Mononuclear cell (primary cell): ENCODE data around the gene SPEG. TPM values are rescaled to one million over a fixed set of nuclear protein-coding genes. Genes with fewer than 3 reads are reported as not detected.
"Not testable (repeated sequence)": the region's sequence is repeated elsewhere in the genome, so short reads cannot be mapped to it uniquely, and the experiment has no call there.

Experiments
- H3K27me3 ChIP-seq: 2 replicates; pipeline ENCODE4 v1.6.0; 2011; ENCODE audit warnings: low read length, control low read depth; ENCODE audit not compliant: insufficient read depth
- H3K4me1 ChIP-seq: 2 replicates; pipeline ENCODE4 v1.5.1; 2011; ENCODE audit warnings: mild to moderate bottlenecking, low read length, control low read depth; ENCODE audit not compliant: insufficient read depth
- H3K4me3 ChIP-seq: 2 replicates; pipeline ENCODE4 v1.5.1; 2011; ENCODE audit warnings: mild to moderate bottlenecking, low read length, moderate library complexity
- H3K9me3 ChIP-seq: 2 replicates; pipeline ENCODE4 v1.5.1; 2011; ENCODE audit warnings: low read depth, mild to moderate bottlenecking, control low read depth, low read length
- total RNA-seq: library from RNA; depleted of rRNA; stranded (reverse); fragments of >200 nt; gene quantifications from one replicate; pipeline ENCODE4 v1.2.3, GENCODE V29; 2012

Gene SPEG
- total RNA-seq, 1 donor = 2.4 TPM

- Histone ChIP-seq H3K27me3 (no peaks in the 10 kb centered on the region), H3K4me3 (no peak overlapping the region)
These were observed 34.1 kb upstream of the SPEG start for GRCh38 chr2:219400562-219400961.

GRCh38 chr2:219401606-219402005, 33.0 kb upstream of the SPEG start:
- peaks cover 23% of the 10 kb centered on the region for H3K4me1 ChIP-seq
- no peak overlapping the region for H3K4me3 ChIP-seq
- H3K27me3 ChIP-seq = no peaks in the 10 kb centered on the region
- H3K9me3 ChIP-seq = no peaks in the 10 kb centered on the region

More at GRCh38 chr2:219400562-219400961, 34.1 kb upstream of the SPEG start:
- Histone ChIP-seq H3K9me3 (no peaks in the 10 kb centered on the region), H3K4me1 (peaks cover 23% of the 10 kb centered on the region)

GRCh38 chr2:219402665-219403515, 31.8 kb upstream of the SPEG start:
- Histone ChIP-seq H3K4me3 (no peak overlapping the region), H3K9me3 (no peaks in the 10 kb centered on the region), H3K27me3 (no peaks in the 10 kb centered on the region), H3K4me1 (peaks cover 17% of the 10 kb centered on the region)

GRCh38 chr2:219403861-219404260, 30.8 kb upstream of the SPEG start:
- Histone ChIP-seq H3K4me1 (peaks cover 17% of the 10 kb centered on the region), H3K9me3 (no peaks in the 10 kb centered on the region), H3K27me3 (no peaks in the 10 kb centered on the region), H3K4me3 (no peak overlapping the region)

DNA sequence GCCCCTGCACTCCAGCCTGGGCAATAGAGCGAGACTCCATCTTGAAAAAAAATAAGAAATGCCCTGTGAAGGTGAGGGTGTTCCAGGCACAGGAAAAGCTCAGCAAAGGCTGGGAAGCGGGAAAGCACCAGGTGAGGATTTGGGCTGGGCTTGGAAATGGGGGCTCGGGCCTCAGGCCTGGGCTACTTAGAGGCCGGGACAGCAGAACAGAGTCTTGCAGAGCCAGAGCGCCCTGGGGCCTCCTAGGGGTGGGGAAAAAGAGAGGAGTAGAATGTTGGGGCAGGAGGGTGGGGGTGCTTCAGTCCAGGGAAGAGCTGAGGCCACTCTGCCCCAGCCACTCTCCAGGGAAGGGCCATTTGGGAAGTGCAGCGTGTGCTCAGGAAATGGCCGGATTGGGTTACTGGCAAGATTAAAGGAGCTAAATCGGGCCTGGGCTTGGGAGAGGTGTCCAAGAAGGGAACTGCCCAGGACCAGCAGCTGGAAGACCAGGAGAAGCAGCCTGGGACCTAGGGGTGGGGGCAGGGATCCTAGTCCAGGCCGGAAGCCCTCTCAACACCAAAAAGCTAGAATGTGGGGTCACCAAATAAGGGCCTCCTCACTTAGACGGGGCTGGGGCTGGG, 30.2 kb upstream of the SPEG start:
- no peak overlapping the region for H3K4me3 ChIP-seq
- H3K27me3 ChIP-seq = no peaks in the 10 kb centered on the region
- peaks cover 17% of the 10 kb centered on the region for H3K4me1 ChIP-seq
- no peaks in the 10 kb centered on the region for H3K9me3 ChIP-seq

DNA sequence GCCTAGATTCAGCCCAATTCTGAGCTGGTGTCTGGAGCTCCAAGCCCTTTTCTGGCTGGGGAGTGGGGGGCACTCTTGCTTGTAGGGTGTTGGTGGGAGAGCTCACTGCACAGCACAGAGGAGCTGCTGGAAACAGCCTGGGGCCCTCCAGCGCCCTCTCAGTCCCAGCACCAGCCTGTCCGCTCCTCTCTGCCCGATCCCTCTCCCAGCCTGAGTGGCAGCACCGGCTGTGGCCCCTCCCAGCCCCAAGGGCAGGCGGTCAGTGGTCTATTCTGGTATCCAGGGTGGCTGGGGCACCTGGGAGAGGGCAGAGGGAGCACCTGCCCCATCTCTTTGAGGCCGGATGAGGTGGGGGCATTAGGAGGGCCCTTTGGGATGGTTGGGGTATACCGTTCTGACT, 29.7 kb upstream of the SPEG start:
- H3K9me3 ChIP-seq = no peaks in the 10 kb centered on the region
- no peak overlapping the region for H3K4me3 ChIP-seq
- no peaks in the 10 kb centered on the region for H3K27me3 ChIP-seq
- H3K4me1 ChIP-seq = peaks cover 17% of the 10 kb centered on the region

GRCh38 chr2:219405451-219405850, 29.2 kb upstream of the SPEG start:
- Histone ChIP-seq H3K4me1 (peaks cover 17% of the 10 kb centered on the region), H3K9me3 (no peaks in the 10 kb centered on the region)

GRCh38 chr2:219405958-219406860, 28.4 kb upstream of the SPEG start:
- H3K4me3 ChIP-seq = no peak overlapping the region
- H3K9me3 ChIP-seq = no peaks in the 10 kb centered on the region
- no peaks in the 10 kb centered on the region for H3K27me3 ChIP-seq
- peaks cover 17% of the 10 kb centered on the region for H3K4me1 ChIP-seq

More at GRCh38 chr2:219405451-219405850, 29.2 kb upstream of the SPEG start:
- H3K4me3 ChIP-seq = no peak overlapping the region
- no peaks in the 10 kb centered on the region for H3K27me3 ChIP-seq

DNA sequence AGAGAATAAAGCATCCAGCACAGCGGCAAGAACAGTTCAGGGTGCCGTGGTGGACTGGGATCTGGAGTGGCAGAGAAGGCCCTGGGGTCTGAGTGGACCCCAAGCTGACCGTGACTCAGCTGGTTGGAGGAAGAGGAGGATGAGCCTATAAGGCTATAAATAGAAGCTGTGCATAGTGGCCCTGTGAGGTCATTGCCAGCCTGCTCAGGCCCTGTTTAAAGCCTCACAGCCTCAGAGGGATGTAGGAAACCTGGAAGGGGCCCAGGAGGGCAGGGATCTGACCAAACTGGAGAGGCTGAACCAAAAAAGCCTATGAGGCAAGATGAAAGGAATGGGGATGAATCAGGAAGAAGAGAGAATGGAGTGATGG, 27.8 kb upstream of the SPEG start:
- Histone ChIP-seq H3K27me3 (peaks cover 3% of the 10 kb centered on the region), H3K4me1 (peaks cover 11% of the 10 kb centered on the region), H3K9me3 (no peaks in the 10 kb centered on the region), H3K4me3 (no peak overlapping the region)

GRCh38 chr2:219407343-219407742, 27.3 kb upstream of the SPEG start:
- not testable (repeated sequence) for H3K27me3 ChIP-seq, H3K4me3 ChIP-seq, H3K9me3 ChIP-seq, H3K4me1 ChIP-seq

GRCh38 chr2:219408204-219408603, 26.4 kb upstream of the SPEG start:
- no peak overlapping the region for H3K4me3 ChIP-seq
- peaks cover 7% of the 10 kb centered on the region for H3K27me3 ChIP-seq
- no peaks in the 10 kb centered on the region for H3K9me3 ChIP-seq
- H3K4me1 ChIP-seq = no peaks in the 10 kb centered on the region

DNA sequence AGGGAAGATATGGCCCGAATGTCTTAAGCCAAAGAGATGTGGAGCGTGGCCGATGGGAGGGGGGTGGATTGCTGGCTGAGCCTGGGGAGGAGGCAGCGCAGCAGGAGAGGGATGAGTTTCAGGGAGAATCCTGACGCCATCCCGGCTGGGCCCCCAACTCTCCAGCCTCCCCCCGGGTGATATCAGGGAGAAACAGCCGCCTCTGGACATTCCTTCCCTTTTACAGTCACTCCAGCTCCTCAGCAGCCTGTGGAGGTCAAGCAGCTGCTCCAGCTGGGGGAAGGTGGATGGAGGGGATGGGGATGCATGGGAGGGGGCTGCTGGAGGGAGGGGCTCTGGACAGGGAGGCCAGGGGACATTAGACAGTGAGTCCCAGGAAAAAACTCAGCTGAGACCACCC, 26.0 kb upstream of the SPEG start:
- Histone ChIP-seq H3K9me3 (no peaks in the 10 kb centered on the region), H3K4me1 (no peaks in the 10 kb centered on the region), H3K27me3 (peaks cover 12% of the 10 kb centered on the region), H3K4me3 (no peak overlapping the region)

- Histone ChIP-seq H3K4me3 (no peak overlapping the region), H3K4me1 (no peaks in the 10 kb centered on the region), H3K27me3 (peaks cover 19% of the 10 kb centered on the region), H3K9me3 (no peaks in the 10 kb centered on the region)
These were observed 25.0 kb upstream of the SPEG start for GRCh38 chr2:219409619-219410018.

DNA sequence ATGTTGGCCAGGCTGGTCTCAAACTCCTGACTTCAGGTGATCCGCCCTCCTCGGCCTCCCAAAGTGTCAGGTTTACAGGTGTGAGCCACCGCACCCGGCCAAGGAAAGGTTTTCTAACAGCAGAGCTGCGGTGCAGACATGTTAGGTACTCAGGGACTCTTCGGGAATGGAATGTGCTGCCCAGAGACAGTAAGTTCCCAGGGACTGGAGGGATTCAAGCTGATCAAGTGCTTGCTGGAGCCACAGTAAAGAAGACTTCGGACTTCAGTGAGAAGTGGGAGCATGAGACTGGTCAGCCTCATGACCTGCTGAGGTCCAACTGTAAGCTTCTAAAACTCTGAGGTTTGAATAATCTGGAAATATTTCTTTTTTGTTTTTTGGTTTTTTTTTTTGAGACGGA, 24.3 kb upstream of the SPEG start:
- H3K4me1 ChIP-seq = no peaks in the 10 kb centered on the region
- no peak overlapping the region for H3K4me3 ChIP-seq
- peaks cover 19% of the 10 kb centered on the region for H3K27me3 ChIP-seq
- H3K9me3 ChIP-seq = no peaks in the 10 kb centered on the region

- Histone ChIP-seq H3K4me3 (no peak overlapping the region), H3K4me1 (peaks cover 12% of the 10 kb centered on the region), H3K9me3 (no peaks in the 10 kb centered on the region), H3K27me3 (peaks cover 29% of the 10 kb centered on the region)
These were observed 19.8 kb upstream of the SPEG start for GRCh38 chr2:219414857-219415256.
